Smooth muscle cell (in vitro differentiated cells): ENCODE data around the gene WNT8B. TPM values are rescaled to one million over a fixed set of nuclear protein-coding genes. Genes with fewer than 3 reads are reported as not detected.

Source experiments
- DNase-seq: peaks from one replicate; lab custom pipeline; 2025; ENCODE audit not compliant: unreplicated experiment; lab: John Stamatoyannopoulos, UW
- H2AFZ ChIP-seq: fragments of 200-600 bp; sonication (generic); 2 replicates; pipeline ENCODE4 v1.6.0; 2016; ENCODE audit warnings: antibody characterized with exemption, low read depth, mild to moderate bottlenecking
- H3F3A ChIP-seq: fragments of 200-600 bp; sonication (generic); 2 replicates; pipeline ENCODE4 v1.6.0; 2017; ENCODE audit warnings: antibody characterized with exemption, low read depth
- H3K27ac ChIP-seq: fragments of 200-600 bp; sonication (generic); 2 replicates; pipeline ENCODE4 v1.5.1; 2016; ENCODE audit warnings: low read depth, mild to moderate bottlenecking
- H3K27me3 ChIP-seq: fragments of 200-600 bp; sonication (generic); 2 replicates; pipeline ENCODE4 v1.6.1; 2016; ENCODE audit warnings: low read depth, mild to moderate bottlenecking
- H3K36me3 ChIP-seq: fragments of 200-600 bp; sonication (generic); 2 replicates; pipeline ENCODE4 v1.5.1; 2016; ENCODE audit warnings: low read depth
- H3K4me1 ChIP-seq: fragments of 200-600 bp; sonication (generic); 2 replicates; pipeline ENCODE4 v1.5.1; 2016; ENCODE audit warnings: low read depth
- H3K4me2 ChIP-seq: fragments of 200-600 bp; sonication (generic); 2 replicates; pipeline ENCODE4 v1.6.0; 2016; ENCODE audit warnings: mild to moderate bottlenecking
- H3K4me3 ChIP-seq: fragments of 200-600 bp; sonication (generic); 2 replicates; pipeline ENCODE4 v1.5.1; 2016; ENCODE audit warnings: mild to moderate bottlenecking
- H3K79me2 ChIP-seq: fragments of 200-600 bp; sonication (generic); 2 replicates; pipeline ENCODE4 v1.6.0; 2016; ENCODE audit warnings: low read depth, mild to moderate bottlenecking
- H3K9ac ChIP-seq: fragments of 200-600 bp; sonication (generic); 2 replicates; pipeline ENCODE4 v1.6.0; 2016; ENCODE audit warnings: low read depth
- H3K9me3 ChIP-seq: fragments of 200-600 bp; sonication (generic); replicated peaks from 2 replicates; pipeline ENCODE4 v1.5.1; 2016; ENCODE audit warnings: low read depth
- H4K20me1 ChIP-seq: fragments of 200-600 bp; sonication (generic); 2 replicates; pipeline ENCODE4 v1.6.0; 2016; ENCODE audit warnings: low read depth
- WGBS: methylation state at CpG from one replicate; pipeline ENCODE4 v1.1.7; 2016; ENCODE audit warnings: low lambda C conversion rate; 5-methylcytosine and 5-hydroxymethylcytosine counted together
- polyA plus RNA-seq: library from polyadenylated mRNA; unstranded; fragments of >200 nt; fragmentation: Nextera tagmentation; extraction: Ambion mirVana; gene quantifications from 2 replicates; pipeline ENCODE4 v1.2.1, GENCODE V29; 2016
- total RNA-seq: library from RNA; depleted of rRNA; stranded (reverse); fragments of >200 nt; gene quantifications from 2 replicates; pipeline ENCODE4 v1.2.3, GENCODE V29; 2014
- TF ChIP-seq, protein P1 (sequence below): fragments of 200-600 bp; sonication (generic); IDR thresholded peaks from 2 replicates; pipeline ENCODE4 v1.5.1; 2017; ENCODE audit warnings: borderline replicate concordance, mild to moderate bottlenecking, antibody characterized with exemption; ENCODE audit not compliant: insufficient read depth, poor library complexity, severe bottlenecking

Gene WNT8B
- total and polyA plus RNA-seq, 2 experiments from 2014 or later = not detected

GRCh38 chr10:100468322-100468721 lies 5.5 kb downstream of the WNT8B start:
- 62% methylated on average over 5 of the region's 5 CpGs for WGBS
- Histone ChIP-seq H4K20me1 (no peaks in the 10 kb centered on the region), H3K36me3 (no peaks in the 10 kb centered on the region), H3F3A (no peaks in the 10 kb centered on the region), H3K9me3 (no peaks in the 10 kb centered on the region), H3K27me3 (peaks cover 65% of the 10 kb centered on the region), H3K4me1 (peaks cover 7% of the 10 kb centered on the region), H3K9ac (no peak overlapping the region), H3K79me2 (no peaks in the 10 kb centered on the region), H2AFZ (no peak overlapping the region), H3K4me2 (no peak overlapping the region), H3K4me3 (no peak overlapping the region), H3K27ac (no peak overlapping the region)
- no peak for DNase-seq
- TF ChIP-seq, protein P1, sequence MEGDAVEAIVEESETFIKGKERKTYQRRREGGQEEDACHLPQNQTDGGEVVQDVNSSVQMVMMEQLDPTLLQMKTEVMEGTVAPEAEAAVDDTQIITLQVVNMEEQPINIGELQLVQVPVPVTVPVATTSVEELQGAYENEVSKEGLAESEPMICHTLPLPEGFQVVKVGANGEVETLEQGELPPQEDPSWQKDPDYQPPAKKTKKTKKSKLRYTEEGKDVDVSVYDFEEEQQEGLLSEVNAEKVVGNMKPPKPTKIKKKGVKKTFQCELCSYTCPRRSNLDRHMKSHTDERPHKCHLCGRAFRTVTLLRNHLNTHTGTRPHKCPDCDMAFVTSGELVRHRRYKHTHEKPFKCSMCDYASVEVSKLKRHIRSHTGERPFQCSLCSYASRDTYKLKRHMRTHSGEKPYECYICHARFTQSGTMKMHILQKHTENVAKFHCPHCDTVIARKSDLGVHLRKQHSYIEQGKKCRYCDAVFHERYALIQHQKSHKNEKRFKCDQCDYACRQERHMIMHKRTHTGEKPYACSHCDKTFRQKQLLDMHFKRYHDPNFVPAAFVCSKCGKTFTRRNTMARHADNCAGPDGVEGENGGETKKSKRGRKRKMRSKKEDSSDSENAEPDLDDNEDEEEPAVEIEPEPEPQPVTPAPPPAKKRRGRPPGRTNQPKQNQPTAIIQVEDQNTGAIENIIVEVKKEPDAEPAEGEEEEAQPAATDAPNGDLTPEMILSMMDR = no peak

- Histone ChIP-seq H3K79me2 (no peaks in the 10 kb centered on the region), H3K9ac (no peak overlapping the region), H3K27ac (no peak overlapping the region), H3F3A (no peaks in the 10 kb centered on the region), H3K27me3 (peaks cover 65% of the 10 kb centered on the region), H3K4me2 (no peak overlapping the region), H4K20me1 (no peaks in the 10 kb centered on the region), H3K9me3 (no peaks in the 10 kb centered on the region), H3K4me3 (no peak overlapping the region), H3K4me1 (peaks cover 7% of the 10 kb centered on the region), H2AFZ (no peak overlapping the region), H3K36me3 (no peaks in the 10 kb centered on the region)
- TF ChIP-seq, protein P1 = no peak
- DNase-seq = no peak
Measured at GRCh38 chr10:100468978-100469377, 6.2 kb downstream of the WNT8B start.

DNA sequence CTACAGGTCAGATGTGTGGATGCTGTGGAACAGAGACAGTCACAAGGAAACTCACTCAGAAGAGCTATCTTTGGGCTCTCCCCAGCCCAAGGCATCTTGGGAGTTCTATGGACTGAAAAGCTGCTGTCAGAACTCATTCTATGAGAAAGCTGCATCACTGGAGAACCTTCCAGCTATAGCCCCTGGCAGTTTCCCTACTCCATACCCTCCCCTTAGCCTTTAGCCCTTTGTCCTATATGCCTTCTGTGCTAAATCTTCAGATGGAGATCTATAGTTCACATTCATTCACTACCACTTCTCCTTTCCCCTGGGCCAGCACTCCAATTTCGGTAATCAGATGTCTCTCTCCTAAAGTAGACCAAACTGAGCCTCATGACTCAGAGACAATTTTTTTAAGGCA lies 6.9 kb downstream of the WNT8B start:
- Histone ChIP-seq H3K9me3 (no peaks in the 10 kb centered on the region), H3F3A (no peaks in the 10 kb centered on the region), H3K27me3 (peaks cover 65% of the 10 kb centered on the region), H3K4me3 (no peak overlapping the region), H3K27ac (no peak overlapping the region), H3K79me2 (no peaks in the 10 kb centered on the region), H4K20me1 (no peaks in the 10 kb centered on the region), H2AFZ (no peak overlapping the region), H3K4me2 (no peak overlapping the region), H3K9ac (no peak overlapping the region), H3K4me1 (peaks cover 7% of the 10 kb centered on the region), H3K36me3 (no peaks in the 10 kb centered on the region)
- DNase-seq = no peak
- TF ChIP-seq, protein P1 = no peak
- 52% methylated on average over 1 of the region's 1 CpG for WGBS

DNA sequence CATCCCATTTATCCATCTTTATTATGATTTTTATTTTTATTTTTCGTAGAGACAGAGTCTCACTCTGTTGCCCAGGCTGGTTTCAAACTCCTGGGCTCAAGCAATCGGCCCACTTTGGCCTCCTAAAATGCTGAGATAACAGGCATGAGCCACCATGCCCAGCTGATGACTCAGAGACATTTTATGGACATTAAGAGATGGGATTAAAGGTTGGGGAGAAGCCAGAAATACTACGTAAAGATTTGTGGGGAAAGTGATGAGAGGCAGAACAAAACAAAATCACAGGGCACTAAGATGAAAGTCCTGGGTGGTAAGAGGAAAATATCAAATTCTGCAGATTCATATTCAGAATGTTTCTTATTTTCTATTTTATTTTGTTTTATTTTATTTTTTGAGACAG lies 7.6 kb downstream of the WNT8B start:
- H3K4me1 ChIP-seq = peaks cover 7% of the 10 kb centered on the region
- TF ChIP-seq, protein P1 = no peak
- WGBS = 37% methylated on average over 3 of the region's 3 CpGs
- H3K9me3 ChIP-seq = no peaks in the 10 kb centered on the region
- no peak overlapping the region for H3K9ac ChIP-seq
- no peak overlapping the region for H2AFZ ChIP-seq
- no peak for DNase-seq
- no peaks in the 10 kb centered on the region for H3F3A ChIP-seq
- H4K20me1 ChIP-seq = no peaks in the 10 kb centered on the region
- no peak overlapping the region for H3K27ac ChIP-seq
- H3K4me2 ChIP-seq = peak overlapping the region; percentile 18
- H3K27me3 ChIP-seq = peaks cover 58% of the 10 kb centered on the region
- no peaks in the 10 kb centered on the region for H3K36me3 ChIP-seq
- H3K79me2 ChIP-seq = no peaks in the 10 kb centered on the region
- H3K4me3 ChIP-seq = no peak overlapping the region
